ENCODE measurements around the gene HS1BP3.
A peak's percentile ranks its signal among the peaks of the same experiment; 100 is the strongest.

The HS1BP3 gene

DNA sequence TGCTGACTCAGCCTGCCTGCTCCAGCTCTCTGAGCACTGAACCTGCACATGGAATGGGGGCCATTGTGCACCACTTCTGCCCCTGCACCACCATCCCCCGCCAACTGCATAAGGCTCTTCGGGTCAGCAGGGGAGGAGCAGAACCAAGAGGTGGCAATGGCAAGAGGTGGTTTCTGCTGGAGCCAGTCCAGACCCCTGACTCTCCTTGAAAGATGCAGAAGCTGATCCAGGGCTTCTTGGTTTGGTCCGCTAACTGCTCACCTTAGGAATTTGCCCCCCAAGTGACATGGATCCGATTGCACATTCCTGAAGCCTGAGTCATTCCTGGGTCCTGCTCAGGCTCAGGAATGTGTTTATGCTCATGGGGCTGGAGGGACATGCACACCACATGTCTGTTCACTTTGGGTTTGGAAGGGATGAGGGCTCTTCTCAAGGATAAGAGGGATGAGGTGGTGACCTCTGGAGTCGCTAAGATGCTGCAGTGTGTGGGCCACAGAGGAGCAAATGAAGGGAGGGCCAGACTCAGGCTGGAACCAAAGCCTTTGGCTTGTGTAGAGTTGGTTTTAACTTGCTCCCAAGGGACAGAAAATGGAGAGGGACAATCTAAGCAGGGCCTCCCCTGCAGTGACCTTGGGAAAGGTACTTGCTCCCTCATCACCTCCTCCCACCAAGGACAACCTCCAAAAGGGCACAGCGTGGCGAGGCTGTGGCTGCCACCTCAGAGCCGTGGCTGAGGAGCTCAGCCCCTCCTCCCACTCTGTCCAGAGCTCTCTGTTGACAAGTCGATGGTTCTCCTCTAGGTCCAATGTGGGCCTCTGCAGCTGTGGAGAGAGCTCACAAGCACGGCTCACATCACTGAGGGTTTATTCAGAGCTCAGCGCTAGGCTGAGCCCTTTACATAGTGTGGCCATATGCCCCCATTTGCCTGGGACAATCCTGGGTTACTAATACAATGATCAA lies 66.2 kb downstream of the HS1BP3 start:
- DNase-seq (ENCODE audit: low spot score): peak; percentile 86

- DNase-seq (ENCODE audit: low spot score): no peak
Measured at GRCh38 chr2:20584045-20584398, 66.9 kb downstream of the HS1BP3 start.

- no peak for DNase-seq (ENCODE audit: low spot score)
Measured at GRCh38 chr2:20583425-20583881, 67.4 kb downstream of the HS1BP3 start.

- DNase-seq (ENCODE audit: low spot score): peak; percentile 92
Measured at GRCh38 chr2:20582600-20583221, 68.2 kb downstream of the HS1BP3 start.

GRCh38 chr2:20580690-20581437 lies 70.0 kb downstream of the HS1BP3 start:
- no peak for DNase-seq (ENCODE audit: low spot score)

- DNase-seq (ENCODE audit: low spot score): no peak
Measured at GRCh38 chr2:20579866-20580265, 71.0 kb downstream of the HS1BP3 start.

GRCh38 chr2:20578895-20579825 lies 71.7 kb downstream of the HS1BP3 start:
- peak; percentile 92 for DNase-seq (ENCODE audit: low spot score)

DNA sequence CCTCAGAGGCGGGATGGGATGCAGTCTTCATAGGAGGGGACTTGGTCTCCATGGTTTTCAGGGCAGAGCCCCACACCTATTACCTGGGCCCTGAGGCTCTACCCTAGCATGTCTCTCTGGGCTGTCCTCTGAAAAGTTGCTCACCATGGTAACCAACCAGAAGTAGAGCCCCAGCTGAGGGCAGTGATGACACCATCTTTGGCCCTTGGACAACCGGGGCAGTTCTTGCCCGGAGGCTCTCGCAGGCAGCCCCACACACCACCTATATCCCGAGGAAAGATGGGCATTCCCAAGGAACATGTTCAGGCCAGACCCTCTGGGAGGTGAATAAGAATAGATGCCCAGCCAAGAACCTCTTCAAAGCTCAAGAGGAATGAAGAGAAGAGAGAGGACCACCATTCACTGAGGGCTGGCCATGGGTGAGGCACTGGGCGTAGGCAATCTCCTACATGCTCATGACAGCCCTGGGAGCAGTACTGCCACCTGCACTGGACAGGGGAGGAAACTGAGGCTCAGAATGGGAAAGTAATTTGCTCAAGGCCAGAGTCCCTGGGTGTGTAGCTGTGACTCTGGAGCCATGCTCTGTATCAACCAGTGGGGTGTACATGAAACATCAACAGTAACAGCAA lies 72.5 kb downstream of the HS1BP3 start:
- no peak for DNase-seq (ENCODE audit: low spot score)

DNA sequence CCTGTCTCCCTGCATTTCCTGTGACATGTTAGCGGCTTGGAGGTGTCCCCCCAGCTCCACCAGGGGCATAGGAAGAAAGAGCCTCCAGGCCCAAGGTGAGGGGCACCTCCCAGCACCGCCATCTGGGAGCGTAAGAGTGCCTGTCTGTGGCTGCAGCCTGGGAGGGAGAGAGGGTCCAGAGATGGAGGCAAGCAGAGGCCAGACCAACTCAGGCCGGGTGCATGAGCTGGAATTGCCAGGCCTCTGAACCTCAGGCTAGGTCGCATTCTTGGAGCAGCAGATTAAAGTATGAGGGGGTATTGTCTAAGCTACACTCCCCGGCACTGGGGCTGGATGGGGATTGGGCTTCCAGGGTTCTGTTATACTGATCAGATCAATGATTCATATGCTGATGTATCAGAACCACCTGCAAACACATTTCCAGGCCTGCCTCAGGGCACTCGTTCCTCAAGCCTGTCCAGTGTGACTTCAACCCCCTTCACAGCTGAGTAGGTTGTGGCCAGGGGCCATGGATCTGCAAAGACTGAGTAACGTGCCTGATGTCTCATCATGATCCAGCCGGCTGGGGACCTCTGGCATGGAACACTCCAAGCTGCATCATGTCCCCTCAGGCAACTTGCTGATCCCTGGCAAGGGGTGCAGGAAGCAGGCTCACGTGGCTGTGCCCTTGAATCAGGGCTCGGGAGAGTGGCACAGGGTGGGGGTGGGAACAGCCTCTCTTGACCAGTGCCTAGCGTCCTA lies 73.2 kb downstream of the HS1BP3 start:
- no peak for DNase-seq (ENCODE audit: low spot score)

DNA sequence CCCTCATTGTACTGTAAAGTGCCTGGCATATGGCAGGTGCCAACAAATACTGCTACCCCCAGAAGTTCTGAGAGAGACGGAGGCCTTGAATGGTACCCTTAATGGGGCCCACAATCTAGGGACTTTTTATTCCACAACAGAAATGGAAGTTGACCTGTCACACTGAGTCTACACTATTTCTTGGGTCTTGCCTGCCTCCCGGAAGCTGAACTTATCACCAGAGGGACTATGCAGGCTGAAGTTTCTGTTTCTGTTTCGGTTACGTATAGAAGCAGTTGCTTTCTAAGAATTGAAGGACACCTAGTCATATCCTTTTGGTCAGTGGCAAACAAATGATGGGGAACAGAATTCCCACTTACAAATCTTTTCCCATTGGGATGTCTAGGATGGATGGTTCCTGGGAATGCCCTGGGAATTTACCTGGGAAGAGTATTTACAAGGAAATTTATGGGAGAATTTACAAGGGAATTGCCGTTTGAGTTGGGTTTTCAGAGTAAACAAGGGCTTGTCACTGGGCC lies 74.2 kb downstream of the HS1BP3 start:
- no peak for DNase-seq (ENCODE audit: low spot score)

DNA sequence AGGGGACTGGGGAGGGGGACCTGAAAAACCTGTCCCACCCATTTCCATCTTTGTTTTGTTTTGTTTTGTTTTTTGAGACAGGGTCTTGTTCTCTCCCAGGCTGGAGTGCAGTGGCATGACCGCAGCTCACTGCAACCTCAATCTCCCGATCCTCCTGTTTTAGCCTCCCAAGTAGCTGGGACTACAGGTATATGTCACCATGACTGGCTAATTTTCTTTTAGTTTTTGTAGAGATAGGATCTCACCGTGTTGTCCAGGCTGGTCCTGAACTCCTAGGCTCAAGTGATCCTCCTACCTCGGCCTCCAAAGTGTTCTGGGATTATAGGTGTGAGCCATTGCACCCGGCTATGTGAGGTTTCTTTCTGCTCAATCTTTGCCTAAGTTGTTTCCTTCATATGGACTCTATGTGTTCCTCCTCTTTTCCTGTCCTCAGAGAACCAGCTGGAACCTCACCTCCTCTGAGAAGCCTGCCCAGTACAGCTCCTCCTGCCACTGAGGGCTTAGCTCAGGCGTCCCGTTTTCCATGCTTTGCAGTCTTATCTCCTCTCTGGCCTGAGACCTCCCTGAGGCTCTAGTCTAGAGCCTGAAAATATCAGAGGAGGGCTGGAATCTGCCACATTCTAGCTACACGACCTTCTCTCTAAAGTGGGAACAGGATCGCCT lies 74.8 kb downstream of the HS1BP3 start:
- DNase-seq (ENCODE audit: low spot score): no peak

GRCh38 chr2:20575414-20575813 lies 75.5 kb downstream of the HS1BP3 start:
- no peak for DNase-seq (ENCODE audit: low spot score)

DNA sequence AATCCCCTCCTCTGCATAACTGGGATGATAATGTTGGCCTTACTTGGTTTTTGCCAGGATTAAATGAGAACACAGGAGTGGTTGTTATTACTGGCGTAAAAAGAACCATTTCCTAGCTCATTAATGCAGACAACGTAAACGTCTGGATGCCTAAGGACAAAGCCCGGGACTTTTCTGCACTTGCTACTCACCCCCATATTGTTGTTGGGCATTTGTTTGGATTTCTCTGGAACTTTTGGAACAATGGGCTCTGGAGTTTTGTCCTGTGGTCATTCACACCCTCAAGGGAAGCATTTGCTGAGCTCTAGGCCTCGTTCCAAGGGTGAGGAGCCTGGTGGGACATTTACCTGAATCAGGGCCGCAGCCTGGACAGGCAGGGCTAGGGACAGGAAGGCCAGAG lies 76.0 kb downstream of the HS1BP3 start:
- no peak for DNase-seq (ENCODE audit: low spot score)

DNA sequence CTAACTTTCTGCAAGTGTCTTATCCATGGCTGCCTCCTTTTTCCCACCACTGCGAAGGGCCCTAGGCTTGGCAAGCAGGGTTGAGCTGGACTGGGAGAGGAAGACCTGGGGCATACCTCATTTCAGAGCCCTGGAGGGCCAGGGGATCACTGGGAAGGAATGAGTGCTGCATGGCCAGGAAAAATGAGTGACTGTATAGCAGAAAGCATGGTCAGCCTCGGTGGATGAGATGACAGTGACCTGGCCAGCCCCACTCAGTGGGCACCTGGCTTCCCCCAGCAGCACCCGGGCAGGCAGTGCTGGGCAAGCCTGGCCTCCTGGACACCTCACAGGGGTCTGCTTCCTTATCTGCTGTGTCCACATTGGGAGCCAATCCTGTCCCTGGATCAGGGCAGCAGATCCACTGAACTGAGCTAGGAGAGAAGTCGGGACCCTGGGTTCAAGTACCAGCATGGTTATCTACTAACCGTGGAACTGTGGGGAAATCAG lies 76.4 kb downstream of the HS1BP3 start:
- no peak for DNase-seq (ENCODE audit: low spot score)

DNA sequence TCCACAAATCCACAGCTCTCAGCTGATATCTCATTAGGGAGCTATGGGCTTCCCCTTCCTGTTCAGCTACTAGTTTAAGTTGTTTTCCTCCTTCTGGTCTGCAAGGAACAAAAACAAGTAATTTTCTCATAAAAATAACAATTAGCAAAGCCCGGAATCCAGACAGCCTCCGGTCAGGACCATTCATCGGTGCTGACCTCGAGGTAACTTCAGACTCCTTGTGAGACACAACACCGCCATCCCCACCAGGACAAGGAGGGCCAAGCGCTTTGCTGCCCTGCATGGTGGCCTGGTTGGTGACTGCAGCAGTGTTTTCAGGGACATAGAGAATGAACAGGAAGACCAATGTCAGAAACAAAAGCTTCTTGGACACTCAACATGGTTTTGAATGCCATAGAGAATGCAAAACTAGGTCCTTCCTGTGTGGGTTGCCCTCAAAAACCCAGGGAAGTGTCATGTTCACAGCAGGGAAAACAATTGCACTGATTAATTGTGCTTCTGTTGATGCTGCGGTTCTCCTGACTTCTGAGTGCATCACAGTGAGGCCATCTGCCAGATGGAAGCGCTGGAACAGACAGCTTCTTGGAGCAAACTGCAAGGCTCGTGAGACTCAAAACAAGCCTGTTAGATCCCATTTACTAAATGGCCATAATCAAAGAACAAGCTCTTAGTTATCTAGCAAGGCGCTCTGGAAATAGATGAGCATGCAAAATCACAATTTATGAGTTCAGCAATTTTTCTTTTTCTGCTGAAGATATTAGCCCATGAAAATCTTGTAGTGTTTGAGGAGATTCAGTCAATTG lies 77.1 kb downstream of the HS1BP3 start:
- DNase-seq (ENCODE audit: low spot score): peak; percentile 80

GRCh38 chr2:20572221-20572620 lies 78.7 kb downstream of the HS1BP3 start:
- no peak for DNase-seq (ENCODE audit: low spot score)

- no peak for DNase-seq (ENCODE audit: low spot score)
Measured at GRCh38 chr2:20571644-20572215, 79.2 kb downstream of the HS1BP3 start.

- no peak for DNase-seq (ENCODE audit: low spot score)
Measured at GRCh38 chr2:20571231-20571630, 79.7 kb downstream of the HS1BP3 start.
